ENCODE results near the gene FSIP1. TPM values are rescaled to one million over a fixed set of nuclear protein-coding genes. Genes with fewer than 3 reads are reported as not detected.

FSIP1 gene
- polyA plus RNA-seq, 3 donors: 0.10 to 0.48 (median 0.21) TPM

DNA sequence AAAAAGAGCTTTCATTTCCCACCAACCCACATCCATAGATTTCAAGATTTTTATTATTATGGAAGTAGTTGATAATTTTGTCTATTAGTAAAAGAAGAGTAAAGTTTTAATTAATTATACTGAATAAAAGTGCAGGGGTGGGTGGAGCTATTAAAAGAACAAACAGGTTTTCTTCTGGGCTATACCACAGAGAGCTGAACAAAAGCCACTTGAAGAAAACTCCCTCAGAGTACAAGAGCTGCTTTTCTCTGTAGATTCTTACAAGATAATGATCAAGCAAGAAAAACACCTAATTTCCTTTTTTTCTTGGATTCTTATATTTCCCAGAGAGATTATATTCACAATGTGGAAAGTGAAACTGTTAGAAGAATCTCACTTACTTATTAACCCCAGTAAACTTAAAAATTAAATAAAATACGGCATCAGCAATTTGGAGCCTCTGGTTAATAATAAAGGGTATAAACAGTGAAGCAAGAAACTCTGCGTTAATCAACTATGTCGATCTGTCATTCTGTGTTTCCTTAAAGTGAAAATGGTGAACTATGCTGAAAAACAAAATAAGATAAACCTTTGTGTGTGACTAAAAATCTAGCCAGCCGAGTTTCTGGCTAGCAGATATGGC is 116.9 kb downstream of the FSIP1 start:
- Histone ChIP-seq H3K36me3 (replicated peaks in 1 of 2; ENCODE audit: control insufficient read depth in 1 of 2, insufficient read depth in 2 of 2, low read length in 2 of 2) (no peaks in the 10 kb centered on the region), H3K4me2 (replicated peaks; ENCODE audit: extremely low read depth, low read length, poor library complexity, severe bottlenecking) (no peak overlapping the region), H3K9me3 (replicated peaks in 1 of 2; ENCODE audit: control insufficient read depth in 1 of 2, insufficient read depth in 1 of 2, low read length in 2 of 2) (no peaks in the 10 kb centered on the region), H3K27ac (ENCODE audit: low read depth in 1 of 2, low read length in 2 of 2) (no peak overlapping the region), H3K9ac (ENCODE audit: insufficient read depth, low read length, poor library complexity, severe bottlenecking) (no peak overlapping the region), H3K79me2 (ENCODE audit: insufficient read depth, low read length) (no peaks in the 10 kb centered on the region), H4K20me1 (ENCODE audit: insufficient read depth, low read length) (no peaks in the 10 kb centered on the region), H3K27me3 (ENCODE audit: control insufficient read depth in 2 of 2, insufficient read depth in 2 of 2, low read length in 2 of 2) (peaks cover 0 to 3% of the 10 kb centered on the region in 2 donors), H3K4me1 (ENCODE audit: control insufficient read depth in 1 of 2, insufficient read depth in 2 of 2, low read length in 2 of 2) (no peaks in the 10 kb centered on the region), H3K4me3 (replicated peaks in 1 of 3; ENCODE audit: low read depth in 2 of 3, low read length in 3 of 3) (no peak overlapping the region), H2AFZ (ENCODE audit: insufficient read depth, low read depth, low read length, poor library complexity, severe bottlenecking) (no peak overlapping the region)
- TF ChIP-seq, protein P1, sequence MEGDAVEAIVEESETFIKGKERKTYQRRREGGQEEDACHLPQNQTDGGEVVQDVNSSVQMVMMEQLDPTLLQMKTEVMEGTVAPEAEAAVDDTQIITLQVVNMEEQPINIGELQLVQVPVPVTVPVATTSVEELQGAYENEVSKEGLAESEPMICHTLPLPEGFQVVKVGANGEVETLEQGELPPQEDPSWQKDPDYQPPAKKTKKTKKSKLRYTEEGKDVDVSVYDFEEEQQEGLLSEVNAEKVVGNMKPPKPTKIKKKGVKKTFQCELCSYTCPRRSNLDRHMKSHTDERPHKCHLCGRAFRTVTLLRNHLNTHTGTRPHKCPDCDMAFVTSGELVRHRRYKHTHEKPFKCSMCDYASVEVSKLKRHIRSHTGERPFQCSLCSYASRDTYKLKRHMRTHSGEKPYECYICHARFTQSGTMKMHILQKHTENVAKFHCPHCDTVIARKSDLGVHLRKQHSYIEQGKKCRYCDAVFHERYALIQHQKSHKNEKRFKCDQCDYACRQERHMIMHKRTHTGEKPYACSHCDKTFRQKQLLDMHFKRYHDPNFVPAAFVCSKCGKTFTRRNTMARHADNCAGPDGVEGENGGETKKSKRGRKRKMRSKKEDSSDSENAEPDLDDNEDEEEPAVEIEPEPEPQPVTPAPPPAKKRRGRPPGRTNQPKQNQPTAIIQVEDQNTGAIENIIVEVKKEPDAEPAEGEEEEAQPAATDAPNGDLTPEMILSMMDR (IDR thresholded peaks at IDR 0.05): no peak
- intact Hi-C loops (cut with micrococcal nuclease): no loop called here
- H3K4me1 Mint-ChIP-seq: no peaks in the 10 kb centered on the region
- H3K27ac Mint-ChIP-seq: no peak overlapping the region
- DNase-seq: no peak
- 57% methylated on average over 2 of the region's 4 CpGs for WGBS (ENCODE audit: insufficient coverage)
- peaks cover 0 to 4% (median 3%) of the 10 kb centered on the region in 3 donors for H3K27me3 Mint-ChIP-seq (ENCODE audit: low read depth in 3 of 3)
- no peak overlapping the region for H3K4me3 Mint-ChIP-seq
- H3K9me3 Mint-ChIP-seq: no peaks in the 10 kb centered on the region
- no peaks in the 10 kb centered on the region for H3K36me3 Mint-ChIP-seq

DNA sequence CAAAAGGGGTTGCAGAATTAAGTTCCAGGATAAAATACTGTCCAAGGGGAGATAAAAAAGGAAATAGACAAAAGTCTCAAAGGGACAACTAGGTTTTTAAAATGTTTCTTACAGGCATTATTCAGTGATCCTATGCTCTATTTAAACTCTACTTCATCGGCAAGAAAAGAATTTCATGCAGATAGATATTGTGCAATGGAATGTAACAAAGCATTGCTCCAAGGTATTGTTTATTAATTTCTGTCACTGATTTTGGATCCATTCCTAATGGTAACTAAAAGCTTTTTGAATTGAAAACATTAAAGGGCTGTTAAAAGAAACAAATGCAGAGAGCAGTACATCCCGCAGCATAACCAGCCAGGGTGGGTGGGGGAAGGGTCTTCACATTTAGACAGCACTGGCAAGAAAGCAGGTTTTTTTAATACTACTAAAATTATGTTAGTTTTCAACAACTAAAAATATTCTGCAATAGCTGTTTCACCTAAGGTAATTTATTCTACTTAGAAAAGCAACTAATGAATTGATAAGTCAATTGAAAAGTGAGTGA is 118.9 kb downstream of the FSIP1 start:
- intact Hi-C loops (cut with micrococcal nuclease): no loop called here

More for the DNA sequence above, 118.9 kb downstream of the FSIP1 start:
- Mint-ChIP-seq H3K27me3 (ENCODE audit: low read depth in 3 of 3) (peaks cover 0 to 4% (median 3%) of the 10 kb centered on the region in 3 donors), H3K9me3 (peaks cover 0 to 5% (median 3%) of the 10 kb centered on the region in 7 donors), H3K27ac (no peak overlapping the region), H3K4me1 (no peaks in the 10 kb centered on the region), H3K36me3 (no peaks in the 10 kb centered on the region), H3K4me3 (no peak overlapping the region)
- Histone ChIP-seq H3K4me2 (replicated peaks; ENCODE audit: extremely low read depth, low read length, poor library complexity, severe bottlenecking) (no peak overlapping the region), H3K4me3 (replicated peaks in 1 of 3; ENCODE audit: low read depth in 2 of 3, low read length in 3 of 3) (no peak overlapping the region), H3K9ac (ENCODE audit: insufficient read depth, low read length, poor library complexity, severe bottlenecking) (no peak overlapping the region), H3K27me3 (ENCODE audit: control insufficient read depth in 2 of 2, insufficient read depth in 2 of 2, low read length in 2 of 2) (peaks cover 0 to 3% of the 10 kb centered on the region in 2 donors), H4K20me1 (ENCODE audit: insufficient read depth, low read length) (no peaks in the 10 kb centered on the region), H3K27ac (ENCODE audit: low read depth in 1 of 2, low read length in 2 of 2) (no peak overlapping the region), H3K4me1 (ENCODE audit: control insufficient read depth in 1 of 2, insufficient read depth in 2 of 2, low read length in 2 of 2) (no peaks in the 10 kb centered on the region), H2AFZ (ENCODE audit: insufficient read depth, low read depth, low read length, poor library complexity, severe bottlenecking) (no peak overlapping the region), H3K36me3 (replicated peaks in 1 of 2; ENCODE audit: control insufficient read depth in 1 of 2, insufficient read depth in 2 of 2, low read length in 2 of 2) (no peaks in the 10 kb centered on the region), H3K79me2 (ENCODE audit: insufficient read depth, low read length) (no peaks in the 10 kb centered on the region), H3K9me3 (replicated peaks in 1 of 2; ENCODE audit: control insufficient read depth in 1 of 2, insufficient read depth in 1 of 2, low read length in 2 of 2) (no peaks in the 10 kb centered on the region)
- no peak for DNase-seq
- no CpG with 5 or more reads among the region's 2 CpGs for WGBS (ENCODE audit: insufficient coverage)
- TF ChIP-seq, protein P1 (IDR thresholded peaks at IDR 0.05): no peak

All from CD14-positive monocyte (primary cell).